NAMALWA (cell line): ENCODE data around the gene SMPD3.
"Not testable (repeated sequence)": the region's sequence is repeated elsewhere in the genome, so short reads cannot be mapped to it uniquely, and the experiment has no call there.

Experiments used
- DNase-seq: peaks from one replicate; pipeline ENCODE4 v3.0.0-alpha.2; 2015; ENCODE audit warnings: low spot score

Gene SMPD3

GRCh38 chr16:68448360-68448970 lies at the start of gene SMPD3:
TSS of gene SMPD3 (minus strand) at chr16:68448508. CDS start at chr16:68372181, 76,327 bp downstream.
- peak; percentile 99 for DNase-seq

- no peak for DNase-seq
Measured at GRCh38 chr16:68496689-68497088, 48.4 kb upstream of the SMPD3 start.

GRCh38 chr16:68494261-68494660 lies 46.0 kb upstream of the SMPD3 start:
- not testable (repeated sequence) for DNase-seq

DNA sequence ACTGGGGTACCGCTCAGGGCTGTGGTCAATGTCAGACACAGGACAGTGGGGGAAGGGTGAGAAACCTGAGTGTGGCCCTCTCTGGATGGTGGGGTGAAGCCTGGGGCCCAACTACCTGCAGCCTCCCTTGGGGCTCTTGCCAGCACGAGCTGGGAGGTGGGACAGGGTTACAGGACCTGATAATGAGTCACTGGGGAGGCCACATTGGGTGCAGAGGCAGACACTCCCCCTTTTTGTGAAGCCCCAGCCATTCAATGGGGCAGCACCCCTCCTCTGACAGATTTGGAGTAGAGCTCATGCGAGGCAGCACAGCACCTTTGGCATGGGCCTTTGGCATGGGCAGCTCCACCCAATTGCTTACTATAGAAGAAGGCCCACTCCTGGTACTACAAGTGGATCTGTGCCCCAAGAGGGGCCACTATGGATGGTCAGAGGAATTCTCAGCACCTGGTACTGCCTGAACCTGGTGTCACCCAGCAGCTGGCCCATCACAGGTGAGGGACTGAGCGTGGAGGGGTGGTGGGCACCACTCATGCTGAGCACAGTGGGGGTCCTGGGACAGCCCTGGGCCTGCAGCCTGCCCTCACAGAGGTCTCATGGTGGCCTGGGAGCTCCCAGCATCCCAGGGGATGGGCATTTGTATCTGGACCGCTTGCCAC lies 45.2 kb upstream of the SMPD3 start:
- DNase-seq, result no peak

DNA sequence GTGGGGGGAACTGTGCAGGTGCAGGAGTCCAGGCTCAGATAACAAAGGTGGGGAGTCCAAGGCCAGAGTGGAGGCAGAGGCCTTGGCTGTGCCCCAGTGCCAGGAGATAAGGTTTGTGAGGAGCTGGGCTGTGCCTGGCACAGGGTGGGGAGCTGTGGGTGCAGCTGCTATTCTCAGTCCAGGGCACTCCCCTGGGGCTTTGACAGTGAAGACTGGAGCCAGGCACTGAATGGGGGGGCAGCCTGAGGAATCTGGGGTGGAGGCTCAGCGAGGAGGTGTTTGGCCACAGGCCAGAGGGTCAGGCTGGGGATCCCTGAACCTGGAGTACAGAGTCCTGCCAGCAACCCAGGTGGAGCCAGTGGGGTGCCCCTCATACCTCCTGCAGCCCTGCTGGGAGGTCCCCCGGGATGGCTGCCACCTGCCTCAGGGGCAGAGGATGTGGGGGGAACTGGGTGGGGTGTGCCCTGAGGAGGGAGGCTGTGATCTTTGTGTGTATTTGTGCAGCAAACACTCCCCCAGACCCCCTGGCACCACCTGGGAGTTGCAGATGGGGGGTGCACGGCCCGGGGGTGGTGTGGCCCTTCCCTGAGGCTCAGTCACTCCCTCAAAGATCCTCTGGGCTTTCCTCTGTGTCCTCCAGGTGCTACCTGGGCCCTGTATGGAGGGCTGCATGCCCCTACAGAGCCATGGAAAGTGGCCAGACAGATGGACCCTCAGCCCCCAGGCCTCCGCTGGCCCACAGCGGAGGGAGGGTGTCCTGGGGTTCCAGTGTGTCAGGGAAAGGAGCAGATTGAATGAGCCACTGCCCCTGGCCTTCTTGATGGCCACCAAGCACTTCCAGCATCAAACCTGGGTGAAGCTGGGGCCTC lies 44.5 kb upstream of the SMPD3 start:
- DNase-seq, result peak; percentile 14

DNA sequence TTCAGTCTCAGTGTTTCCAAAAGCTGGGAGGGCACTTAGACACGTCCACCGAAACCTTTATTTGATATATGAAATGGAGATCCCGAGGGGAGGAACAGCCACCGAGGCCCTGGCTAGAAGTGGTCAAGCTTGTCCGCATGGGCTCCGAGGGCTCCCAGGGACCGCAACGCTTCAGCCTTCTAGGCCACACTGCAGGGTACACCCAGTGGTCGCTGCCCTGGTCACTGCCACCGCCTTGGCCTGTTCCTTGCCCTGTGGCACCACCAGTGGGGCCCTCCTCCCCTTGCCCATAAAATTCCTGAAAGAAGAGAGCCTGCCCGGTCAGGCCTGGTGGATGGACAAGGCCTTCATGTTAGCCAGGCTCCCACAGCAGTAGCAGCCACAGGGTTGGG lies 43.8 kb upstream of the SMPD3 start:
- DNase-seq, result no peak

DNA sequence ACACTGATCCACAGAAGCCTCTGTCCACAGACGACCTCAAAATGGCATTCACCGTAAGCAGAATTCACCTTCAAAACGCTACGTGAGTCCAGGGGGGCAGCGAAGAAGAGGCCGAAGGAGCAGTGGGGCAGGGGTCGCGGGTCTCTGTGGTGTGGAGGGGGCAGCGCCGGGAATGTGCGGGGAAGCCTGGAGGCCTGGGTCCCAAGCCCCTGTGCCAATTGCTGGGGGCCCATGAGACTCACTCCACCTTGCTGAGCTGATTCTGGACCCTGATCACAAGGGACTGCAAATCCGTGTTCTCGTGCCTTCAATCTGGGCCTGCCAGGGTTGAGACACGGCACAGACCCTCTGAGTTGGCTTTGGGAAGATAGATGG lies 43.3 kb upstream of the SMPD3 start:
- no peak for DNase-seq

DNA sequence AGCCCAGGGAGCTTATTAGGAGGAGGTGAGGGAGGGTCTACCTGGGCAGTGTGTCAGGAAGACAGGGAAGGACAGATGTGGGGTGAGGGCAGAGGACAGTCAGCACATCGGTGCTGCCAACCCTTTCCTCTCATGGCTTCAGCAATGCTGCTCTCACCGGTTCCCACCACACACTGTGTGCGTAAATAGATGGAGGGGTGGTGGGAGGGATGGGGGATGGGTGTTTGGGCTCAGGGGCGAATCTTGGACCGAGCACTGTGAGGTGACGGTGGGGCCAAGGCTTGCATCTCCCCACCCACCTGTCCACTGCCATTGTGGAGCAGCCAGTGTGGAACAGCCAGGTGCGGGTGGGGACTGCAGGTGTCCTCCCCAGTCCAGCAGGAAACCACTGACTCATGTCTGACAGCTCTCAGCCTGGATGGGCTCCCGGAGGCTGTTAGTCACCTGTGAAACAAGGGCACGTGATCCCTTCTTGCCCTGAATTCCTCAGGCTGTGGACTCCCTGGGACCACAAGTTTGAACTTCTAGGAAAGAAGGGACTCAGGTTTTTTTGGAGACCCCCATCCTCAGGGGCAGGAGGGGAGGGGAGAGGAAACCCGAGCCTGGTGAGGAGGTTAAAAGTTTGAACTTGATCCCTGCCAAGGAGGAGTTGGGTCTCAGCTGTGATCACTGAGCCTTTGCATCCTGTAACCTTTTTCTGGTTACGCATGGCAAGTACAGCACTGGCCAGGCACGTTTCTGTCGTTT lies 42.7 kb upstream of the SMPD3 start:
- peak; percentile 41 for DNase-seq

GRCh38 chr16:68490358-68490757 lies 42.0 kb upstream of the SMPD3 start:
- DNase-seq, result no peak

GRCh38 chr16:68488554-68488953 lies 40.2 kb upstream of the SMPD3 start:
- no peak for DNase-seq

DNA sequence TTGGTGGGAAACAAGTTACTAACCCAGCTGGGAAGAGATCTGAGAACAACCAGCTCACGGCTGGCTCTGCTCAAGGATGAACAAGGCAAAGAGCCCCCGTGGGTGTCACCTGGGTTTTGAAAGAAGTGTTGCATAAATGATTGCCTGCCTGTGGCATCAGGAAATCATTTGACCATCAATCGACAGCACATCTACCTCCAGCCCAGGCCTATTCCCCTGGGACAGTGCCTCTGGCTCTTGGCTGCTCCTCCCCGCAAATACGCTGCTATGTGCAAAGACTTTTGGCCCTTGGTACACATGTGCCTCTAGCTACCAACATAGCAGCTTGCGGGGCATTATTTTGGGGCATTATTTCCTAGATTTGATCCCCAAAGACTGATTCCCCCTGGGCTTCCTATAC lies 39.4 kb upstream of the SMPD3 start:
- DNase-seq, result no peak

DNA sequence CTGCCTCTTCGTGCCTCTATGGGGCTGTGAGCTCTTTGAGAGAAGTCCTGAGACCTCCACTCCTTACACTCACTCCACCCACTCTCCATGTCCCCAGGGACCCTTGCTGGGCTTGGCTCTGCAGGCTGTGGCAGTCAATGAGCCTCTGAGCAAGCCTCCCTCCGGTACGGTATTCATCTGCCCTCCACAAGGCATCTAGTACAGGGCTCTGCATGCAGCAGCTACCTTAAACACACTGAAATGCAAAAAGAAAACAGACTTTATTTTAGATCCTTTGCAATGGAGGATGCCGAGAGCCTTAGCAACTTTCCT lies 38.9 kb upstream of the SMPD3 start:
- no peak for DNase-seq

GRCh38 chr16:68486502-68487202 lies 38.3 kb upstream of the SMPD3 start:
- DNase-seq, result no peak

- no peak for DNase-seq
Measured at GRCh38 chr16:68481636-68482035, 33.3 kb upstream of the SMPD3 start.

- no peak for DNase-seq
Measured at GRCh38 chr16:68480084-68480995, 32.0 kb upstream of the SMPD3 start.

DNA sequence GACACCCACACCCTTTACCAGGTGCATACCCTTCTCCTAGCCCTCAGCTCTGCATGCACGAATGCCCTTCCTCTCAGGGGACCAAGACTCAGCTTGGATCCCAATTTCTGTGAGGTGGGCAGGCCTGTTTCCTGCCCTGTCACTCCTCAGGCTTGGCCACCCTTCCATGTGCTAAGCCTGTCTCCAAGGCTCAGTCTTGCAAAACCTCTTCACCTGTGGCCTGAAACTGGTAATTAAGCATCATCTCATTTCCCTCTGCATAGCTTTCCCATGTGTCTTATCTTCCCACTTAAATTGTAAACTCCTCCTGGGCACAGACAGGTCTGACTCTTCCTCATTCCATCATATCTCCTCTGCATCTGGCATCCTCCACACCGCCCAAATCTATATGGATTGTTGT lies 31.0 kb upstream of the SMPD3 start:
- DNase-seq, result no peak

DNA sequence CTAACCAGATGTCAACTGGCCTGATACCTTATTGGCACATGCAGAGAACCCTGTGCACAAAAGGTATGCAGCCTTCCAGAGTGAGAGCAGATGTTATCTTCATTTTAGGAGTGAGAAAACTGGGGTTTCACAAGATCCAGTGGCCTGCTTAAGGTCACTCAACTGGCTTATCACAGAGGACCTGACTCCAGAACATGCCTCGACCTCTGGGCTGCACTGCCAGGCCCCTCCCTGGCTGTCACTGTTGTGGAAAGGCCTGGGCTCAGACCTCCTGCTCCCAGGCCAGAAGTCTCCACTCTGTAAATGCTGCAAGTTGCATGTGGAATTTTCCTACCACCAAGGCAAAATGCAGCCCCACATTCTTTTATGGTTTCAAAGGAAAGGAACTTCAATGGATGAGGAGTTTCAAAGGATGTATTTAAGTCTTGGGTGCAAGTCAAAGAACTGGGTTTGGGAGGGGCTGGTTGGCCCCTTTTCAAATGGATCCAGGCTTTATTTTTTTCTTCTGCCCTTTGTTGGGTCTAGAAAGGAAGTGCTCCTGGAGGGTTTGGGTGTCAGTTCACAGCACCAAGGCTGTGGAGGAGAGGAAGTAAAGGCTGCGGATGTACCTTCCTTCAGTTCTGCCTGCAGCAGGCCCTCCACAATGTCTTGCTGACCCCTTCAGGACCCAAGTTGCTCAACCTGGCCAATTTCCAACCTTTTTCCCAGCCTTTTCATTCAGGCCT lies 30.4 kb upstream of the SMPD3 start:
- DNase-seq, result no peak

- DNase-seq, result no peak
Measured at GRCh38 chr16:68475071-68475470, 26.8 kb upstream of the SMPD3 start.

- DNase-seq, result no peak
Measured at GRCh38 chr16:68473358-68474070, 25.2 kb upstream of the SMPD3 start.

- no peak for DNase-seq
Measured at GRCh38 chr16:68472581-68472980, 24.3 kb upstream of the SMPD3 start.
